GM18502 (cell line): Measurements from ENCODE around the gene PLG.
A peak's percentile ranks its signal among the peaks of the same experiment; 100 is the strongest.
"Not testable (repeated sequence)": the region's sequence is repeated elsewhere in the genome, so short reads cannot be mapped to it uniquely, and the experiment has no call there.

Experiments used
- ATAC-seq: cut with Tn5 transposase; IDR thresholded peaks from one replicate; pipeline ENCODE4 v1.9.1; 2021; ENCODE audit warnings: mild to moderate bottlenecking; ENCODE audit not compliant: unreplicated experiment, poor library complexity

The PLG gene

DNA sequence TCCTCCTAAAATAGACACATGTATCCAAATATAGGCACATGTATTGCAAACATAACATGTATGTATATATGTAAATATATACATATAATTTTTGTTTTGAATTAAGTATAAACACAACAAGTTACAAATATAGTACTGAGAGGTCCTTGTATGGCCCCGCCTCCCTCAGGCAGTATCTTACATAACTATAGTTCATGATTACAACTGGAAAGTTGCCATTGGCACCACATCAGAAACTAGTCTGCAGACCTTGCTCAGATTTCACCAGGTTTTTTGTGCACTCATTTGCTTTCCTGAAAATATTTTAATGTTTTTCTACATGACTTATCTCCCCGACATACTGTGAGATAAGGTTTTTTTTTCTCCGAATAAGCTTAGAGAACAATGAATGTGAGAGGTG, 5.2 kb upstream of the PLG start:
- not testable (repeated sequence) for ATAC-seq

DNA sequence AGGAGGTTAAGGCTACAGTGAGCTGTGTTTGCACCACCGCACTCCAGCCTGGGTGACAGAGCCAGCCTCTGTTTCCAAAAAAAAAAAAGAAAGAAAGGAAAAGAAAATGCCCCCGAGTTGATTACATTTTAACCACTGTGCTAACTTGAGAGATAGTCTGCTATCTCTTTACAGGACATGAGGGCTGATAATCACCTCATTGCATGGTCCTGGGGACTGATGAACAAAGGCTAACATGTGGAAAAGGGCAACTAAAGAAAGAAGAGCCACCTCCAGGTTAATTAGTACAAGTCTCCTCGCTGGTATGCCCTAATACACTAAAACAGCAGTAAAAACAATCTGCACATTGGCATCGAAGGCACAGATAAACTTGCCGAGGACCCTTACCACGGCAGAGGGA, 4.2 kb upstream of the PLG start:
- no peak for ATAC-seq

DNA sequence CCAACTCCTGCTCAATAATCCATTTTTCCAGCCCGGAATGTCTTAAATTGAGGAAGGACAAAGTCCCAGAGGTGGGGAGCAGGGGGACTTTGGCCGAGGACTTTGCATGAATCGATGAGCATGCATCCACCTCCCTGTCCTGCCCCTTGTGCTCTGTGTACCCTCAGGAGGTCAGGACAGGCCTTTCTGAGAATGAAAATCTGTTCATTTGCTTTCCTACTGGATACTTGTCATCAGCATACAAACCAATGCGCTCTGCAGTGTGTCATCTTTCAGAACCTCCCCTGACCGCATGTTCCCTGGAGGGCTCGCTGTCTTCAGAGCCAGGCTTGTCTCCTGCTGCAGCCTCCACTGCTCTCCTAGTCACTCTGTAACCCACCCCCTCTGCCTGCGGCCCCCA, 2.6 kb downstream of the PLG start:
- not testable (repeated sequence) for ATAC-seq

DNA sequence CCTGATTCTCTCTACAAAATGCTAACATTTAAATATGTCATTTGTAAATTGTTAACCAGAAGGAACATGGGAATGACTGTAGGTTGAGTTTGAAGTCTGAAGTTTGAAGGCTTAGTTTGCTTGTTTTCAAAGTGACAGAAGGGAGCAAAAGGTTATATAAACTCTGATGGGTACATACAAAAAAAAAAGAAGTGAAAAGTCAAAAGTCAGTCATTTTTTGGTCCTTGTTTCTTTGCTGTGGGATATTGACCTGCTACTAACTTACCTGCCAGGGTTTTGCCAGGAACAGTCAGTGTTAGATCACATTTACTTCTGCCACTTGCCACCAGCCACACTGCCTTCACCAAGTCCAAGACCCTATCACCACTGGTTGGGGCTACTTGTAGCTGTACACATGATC, 6.9 kb downstream of the PLG start:
- not testable (repeated sequence) for ATAC-seq

DNA sequence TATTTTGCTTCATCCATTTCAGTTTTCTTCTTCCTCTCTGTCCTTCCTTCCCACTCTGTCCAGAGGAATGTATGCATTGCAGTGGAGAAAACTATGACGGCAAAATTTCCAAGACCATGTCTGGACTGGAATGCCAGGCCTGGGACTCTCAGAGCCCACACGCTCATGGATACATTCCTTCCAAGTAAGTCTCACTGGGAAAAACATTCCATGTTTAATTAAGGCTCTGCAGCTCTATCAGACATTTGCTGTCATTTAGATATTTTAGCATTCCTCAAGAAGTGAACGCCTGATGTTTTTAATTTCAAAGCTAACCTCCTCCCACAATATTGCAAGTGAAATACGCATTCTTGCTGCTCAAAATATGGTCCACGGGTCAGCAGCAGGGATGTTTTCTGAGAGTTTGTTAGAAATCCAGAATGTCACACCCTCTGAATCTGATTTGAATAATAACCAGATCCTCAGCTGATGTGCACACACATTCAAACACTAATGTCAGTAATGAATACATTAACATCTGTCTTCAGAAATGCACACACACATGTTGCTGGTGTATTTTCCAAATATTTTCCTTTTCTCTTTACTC, 12.8 kb downstream of the PLG start:
- ATAC-seq = no peak

DNA sequence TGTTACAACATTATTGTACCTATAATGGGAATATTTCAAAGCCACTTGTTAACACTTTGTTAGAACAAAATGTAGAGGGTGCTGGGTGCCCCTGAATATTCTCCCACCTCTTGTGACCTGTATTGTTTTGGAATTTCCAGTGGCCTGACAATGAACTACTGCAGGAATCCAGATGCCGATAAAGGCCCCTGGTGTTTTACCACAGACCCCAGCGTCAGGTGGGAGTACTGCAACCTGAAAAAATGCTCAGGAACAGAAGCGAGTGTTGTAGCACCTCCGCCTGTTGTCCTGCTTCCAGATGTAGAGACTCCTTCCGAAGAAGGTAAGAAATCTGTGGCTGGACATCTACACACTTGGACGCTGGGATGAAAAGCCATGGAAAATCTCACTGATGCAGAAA, 28.9 kb downstream of the PLG start:
- ATAC-seq = no peak

DNA sequence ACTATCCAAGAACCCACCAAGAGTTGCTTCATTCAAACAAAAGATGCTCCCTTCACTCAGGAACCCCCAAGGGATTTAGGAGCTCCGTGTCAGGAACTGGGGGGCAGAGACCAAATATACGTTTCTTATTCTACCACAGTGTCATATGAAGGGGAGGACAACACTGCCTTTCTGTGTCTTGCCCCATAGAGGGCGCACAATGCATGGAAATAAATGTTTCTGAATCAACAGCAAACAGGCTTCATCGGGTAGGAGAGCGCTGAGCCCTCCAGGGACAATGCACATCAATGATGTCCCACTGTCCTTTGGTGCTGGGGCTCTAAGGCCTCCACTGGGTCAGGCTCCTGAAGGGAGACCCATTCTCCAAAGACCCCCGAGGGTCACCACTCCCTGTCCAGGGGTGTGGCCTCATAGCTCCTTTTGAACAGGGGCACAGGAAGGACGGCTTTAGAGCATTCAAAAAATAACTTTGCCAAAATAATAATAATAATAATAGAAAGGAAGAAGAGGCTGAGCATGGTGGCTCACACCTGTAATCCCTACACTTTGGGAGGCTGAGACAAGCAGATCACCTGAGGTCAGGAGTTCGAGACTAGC, 31.1 kb downstream of the PLG start:
- peak; percentile 72 for ATAC-seq

DNA sequence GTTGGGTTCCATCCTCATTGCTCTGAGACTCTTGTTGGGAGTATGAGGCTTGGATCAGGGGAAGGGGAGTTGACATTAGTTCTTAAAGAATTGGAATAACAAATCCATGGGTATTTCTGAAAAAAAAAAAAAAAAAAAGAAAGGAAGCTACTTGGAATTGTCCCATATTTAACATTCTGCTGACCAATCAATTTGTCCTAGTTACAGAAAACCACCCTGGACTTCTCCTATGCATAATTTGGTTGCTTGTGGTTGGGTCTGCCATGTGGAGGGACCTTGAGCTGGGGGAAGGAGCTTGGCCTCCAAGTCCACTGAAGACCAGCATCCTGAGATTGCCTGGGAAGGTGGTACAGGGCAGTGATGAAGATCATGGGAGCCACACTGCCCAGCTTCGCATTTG, 32.6 kb downstream of the PLG start:
- ATAC-seq = no peak

DNA sequence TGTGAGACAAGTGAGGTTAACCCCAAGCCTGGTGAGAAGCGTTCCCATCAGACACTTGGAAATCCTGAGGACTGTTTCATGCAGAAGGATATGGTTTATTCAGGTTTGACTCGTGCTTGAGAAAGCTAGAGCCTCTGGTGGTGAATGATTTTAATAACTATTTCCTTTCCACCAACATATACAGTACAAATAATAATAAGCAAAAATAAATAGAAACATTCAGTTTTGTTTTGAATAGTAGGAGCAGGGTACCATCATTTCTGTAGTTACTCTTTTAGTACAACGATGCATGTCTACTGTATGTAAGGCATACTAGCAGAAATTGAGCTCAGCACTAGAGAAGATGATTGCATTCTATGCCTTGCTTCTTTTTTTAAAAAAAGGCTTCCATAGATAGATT, 33.5 kb downstream of the PLG start:
- ATAC-seq = peak; percentile 84

DNA sequence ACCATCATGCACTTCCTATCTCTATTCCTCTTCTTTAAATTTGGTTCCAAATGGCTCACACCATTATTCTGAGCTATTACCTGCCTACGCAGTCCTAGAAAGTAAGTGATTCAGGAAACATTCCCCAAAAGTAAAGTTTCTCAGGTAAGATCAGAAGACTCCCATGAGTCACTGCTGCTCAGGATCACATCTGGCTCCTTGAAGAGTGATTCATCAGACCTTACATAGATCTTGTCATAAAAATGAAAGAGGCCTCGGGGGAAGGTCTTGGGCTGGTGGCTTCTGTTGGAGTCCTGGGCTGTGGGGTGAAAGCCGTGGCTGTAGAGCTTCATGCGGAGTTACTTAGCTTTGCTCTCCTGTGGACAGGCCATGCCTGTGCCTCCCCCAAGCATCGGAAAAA, 35.9 kb downstream of the PLG start:
- no peak for ATAC-seq

DNA sequence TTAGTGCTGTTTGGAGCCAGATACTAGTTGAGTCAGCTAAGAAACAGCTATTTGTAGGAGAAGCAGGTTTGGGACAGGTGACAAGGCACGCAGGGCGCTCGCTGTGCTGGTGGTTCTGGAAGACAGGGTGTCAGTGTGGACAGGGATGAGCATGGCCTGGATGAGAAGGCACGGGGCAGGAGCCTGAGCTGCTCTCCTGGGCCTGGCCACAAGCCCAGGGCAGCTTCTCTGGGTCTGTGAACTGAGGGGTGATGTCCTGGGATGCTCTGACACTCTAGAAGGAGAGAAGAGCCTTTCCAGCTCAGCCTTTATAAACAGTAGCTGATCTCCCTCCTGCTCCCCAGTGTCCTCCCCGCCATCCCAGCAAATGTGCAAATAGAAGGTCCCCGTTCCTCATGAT, 37.9 kb downstream of the PLG start:
- no peak for ATAC-seq

DNA sequence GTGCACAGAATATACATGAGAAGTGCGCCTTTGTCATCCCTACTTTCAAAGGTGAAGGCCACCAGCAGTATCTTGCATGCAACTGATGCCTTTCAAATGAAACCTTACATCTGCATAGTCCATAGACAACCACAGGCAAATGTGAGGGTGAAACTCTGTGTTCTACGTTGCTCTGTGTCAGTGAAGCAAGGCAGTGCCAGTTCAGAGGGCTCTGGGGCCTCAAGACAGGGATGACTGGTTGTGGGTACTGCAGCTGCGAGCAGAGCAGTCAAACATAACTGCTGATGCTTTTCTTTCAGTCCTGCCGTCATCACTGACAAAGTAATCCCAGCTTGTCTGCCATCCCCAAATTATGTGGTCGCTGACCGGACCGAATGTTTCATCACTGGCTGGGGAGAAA, 39.0 kb downstream of the PLG start:
- ATAC-seq = peak; percentile 99

DNA sequence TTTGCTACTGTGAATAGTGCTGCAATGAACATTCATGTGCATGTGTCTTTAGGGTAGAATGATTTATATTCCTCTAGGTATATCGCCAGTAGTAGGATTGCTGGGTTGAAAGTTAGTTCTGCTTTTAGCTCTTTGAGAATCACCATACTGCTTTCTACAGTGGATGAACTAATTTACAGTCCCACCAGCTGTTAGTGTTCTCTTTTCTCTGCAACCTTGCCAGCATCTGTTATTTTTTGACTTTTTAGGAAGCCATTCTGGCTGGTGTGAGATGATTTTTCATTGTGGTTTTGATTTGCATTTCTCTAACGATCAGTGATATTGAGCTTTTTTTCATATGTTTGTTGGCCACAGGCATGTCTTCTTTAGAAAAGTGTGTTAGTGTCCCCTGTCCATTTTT, 40.0 kb downstream of the PLG start:
- ATAC-seq = peak; percentile 57

DNA sequence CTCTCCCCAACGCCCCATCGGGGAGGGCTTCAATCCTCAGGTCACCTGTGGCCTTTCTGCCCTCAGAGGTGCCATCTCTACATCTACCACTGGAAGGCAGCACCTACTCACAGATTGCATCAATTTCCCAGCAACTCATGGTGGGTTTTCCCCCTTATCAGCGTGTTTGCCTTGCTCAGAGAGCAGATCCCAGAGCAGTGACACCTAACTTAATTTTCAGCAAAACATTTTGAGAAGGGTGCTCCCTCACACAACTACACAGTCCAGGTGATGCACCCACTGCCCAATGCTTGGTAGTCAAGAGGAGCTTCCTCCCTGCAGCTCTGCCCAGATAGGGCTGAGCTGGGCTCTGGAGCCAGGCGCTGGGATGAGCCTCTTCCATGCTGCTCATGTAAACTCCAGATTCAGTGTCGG, 48.2 kb downstream of the PLG start:
- ATAC-seq = peak; percentile 93

DNA sequence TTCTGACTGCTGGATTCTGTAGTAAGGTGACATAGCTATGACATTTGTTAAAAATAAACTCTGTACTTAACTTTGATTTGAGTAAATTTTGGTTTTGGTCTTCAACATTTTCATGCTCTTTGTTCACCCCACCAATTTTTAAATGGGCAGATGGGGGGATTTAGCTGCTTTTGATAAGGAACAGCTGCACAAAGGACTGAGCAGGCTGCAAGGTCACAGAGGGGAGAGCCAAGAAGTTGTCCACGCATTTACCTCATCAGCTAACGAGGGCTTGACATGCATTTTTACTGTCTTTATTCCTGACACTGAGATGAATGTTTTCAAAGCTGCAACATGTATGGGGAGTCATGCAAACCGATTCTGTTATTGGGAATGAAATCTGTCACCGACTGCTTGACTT, 51.2 kb downstream of the PLG start:
- not testable (repeated sequence) for ATAC-seq

DNA sequence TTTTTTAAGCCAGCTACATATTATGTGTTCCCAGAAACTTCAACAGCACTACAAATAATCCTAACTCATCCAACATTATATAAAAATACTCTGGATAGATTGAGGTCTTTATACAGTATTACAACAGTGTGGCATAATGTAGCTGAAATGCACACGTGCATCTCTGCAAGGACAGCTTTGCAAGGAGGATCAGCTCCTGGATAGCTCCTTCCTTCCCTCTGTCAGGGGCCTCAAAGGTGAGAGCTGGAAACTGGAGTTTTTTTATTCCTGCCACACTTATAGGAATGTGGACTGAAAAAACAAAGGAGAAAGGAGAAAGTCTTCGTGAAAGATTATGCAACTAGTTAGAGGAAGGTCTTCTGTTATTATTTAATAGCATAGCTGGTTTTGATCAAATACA, 53.1 kb downstream of the PLG start:
- no peak for ATAC-seq

DNA sequence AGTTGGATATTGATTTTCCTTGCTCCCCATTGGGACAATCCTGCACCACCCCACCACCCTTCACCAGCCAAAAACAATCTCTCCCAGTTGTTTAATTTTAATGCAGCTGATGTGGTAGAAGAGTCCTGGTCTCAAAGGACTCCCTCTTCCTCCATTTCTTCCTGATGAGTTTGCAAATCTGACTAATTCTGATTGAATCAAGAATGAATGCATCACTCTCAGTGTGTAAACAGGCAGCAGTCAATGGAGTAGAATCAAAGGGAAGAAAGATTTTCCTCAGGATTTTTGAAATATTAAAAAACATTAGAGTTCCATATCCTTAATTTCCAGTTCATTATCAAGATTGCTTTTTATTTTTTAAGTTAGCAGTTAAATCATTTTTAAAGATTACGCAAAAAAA, 54.0 kb downstream of the PLG start:
- no peak for ATAC-seq

DNA sequence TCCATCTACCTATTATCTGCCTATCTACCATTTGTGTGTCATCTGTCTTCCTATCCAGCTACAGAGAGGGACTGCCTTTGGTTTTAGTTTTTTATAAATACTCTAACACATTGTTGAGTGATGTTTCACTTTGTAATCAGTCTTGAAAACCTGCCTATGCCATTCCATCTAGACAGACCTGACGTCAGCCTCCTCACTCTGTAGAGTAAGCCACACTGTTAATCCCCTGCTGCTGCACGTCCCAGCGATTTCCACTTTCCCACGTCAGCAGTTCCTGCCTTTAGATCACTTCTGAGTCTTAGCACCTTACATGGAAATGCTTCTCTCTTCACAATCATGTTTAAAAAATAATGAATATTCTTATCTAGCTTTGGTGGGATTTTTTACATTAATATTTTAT, 54.8 kb downstream of the PLG start:
- ATAC-seq = no peak

DNA sequence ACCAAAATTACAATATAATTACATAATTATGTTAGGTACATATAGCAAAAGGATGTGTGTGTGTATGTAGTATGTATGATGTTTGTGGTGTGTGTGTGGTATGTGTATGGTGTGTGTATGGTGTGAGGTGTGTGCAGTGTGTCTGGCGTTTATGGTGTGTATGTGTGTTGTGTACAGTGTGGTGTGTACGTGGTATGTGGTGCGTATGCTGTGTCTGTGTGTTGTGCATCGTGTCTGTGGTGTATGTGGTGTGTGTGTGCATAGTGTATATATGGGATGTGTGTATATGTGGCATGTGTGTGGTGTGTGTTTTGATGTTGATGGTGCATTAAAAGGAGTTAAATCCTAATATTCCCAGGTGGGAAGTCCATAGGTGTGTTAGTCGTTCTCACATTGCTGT, 62.8 kb downstream of the PLG start:
- no peak for ATAC-seq

DNA sequence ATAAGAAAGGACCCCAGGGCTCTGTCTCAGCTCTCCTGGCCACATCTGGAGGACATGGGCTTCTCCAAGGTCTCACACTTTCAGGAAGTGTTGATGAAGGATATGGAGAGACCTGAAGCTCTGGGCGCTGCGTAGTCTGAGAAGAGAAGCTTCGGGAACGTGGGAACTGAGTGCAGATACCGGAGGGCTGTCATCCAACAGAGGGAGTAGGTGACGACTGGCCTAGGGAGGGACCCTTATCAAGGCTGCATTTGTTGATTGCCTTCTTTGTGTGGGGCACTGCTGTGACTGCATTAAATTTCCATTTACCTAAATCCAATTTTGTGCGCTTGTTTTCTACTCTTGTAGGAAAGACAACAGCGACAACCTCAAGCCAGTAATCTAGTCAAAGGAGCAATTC, 63.4 kb downstream of the PLG start:
- no peak for ATAC-seq

DNA sequence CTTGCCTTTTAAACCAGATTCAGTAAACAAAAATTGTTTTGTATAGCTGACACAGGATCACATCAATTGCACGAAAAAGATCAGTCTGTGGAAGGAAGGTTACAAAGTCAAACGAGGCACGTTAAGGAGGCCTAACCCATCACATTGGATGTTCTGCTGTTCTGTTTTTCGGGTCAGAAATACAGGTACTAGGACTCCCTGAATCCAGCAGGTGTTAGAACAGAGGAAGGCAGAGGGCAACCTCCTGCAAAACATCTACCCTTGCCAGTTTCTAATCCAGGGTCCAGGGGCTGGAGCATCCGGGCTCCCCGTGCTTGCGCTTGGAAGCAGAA, 64.6 kb downstream of the PLG start:
- ATAC-seq = peak; percentile 10

DNA sequence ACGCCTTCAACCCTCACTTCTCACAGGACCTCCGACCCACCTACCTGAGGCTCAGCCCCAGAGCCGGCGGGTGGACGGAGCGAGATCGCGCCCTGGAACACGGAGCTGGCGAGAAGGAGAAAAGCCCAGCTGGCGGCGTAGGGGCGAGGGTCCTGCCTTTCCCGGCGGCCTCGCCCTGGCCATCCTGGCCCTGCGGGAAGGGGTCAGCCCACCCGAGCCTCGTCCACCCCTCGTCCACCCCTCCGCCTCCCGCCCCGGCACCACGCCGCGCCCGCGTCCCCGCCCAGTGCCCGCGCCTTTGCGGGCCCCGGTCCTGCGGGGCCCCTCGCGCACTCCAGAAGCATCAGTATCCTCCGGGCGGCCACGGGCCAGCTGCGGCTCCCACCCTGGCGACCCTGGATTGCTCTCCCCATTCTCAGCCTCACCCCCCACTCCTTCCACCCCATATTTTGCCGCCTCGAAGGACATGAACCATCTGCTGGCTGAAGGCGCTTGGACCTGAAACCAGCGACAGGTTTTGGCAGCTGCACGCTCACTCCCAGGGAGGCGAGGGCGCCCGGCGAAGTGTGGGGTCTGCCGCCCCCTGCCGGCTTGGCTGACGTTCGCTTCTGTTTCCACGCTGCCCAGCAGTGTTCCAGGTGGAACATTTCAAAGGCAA, 65.1 kb downstream of the PLG start:
- peak; percentile 97 for ATAC-seq
